ENCODE results near the gene SULT1C4. TPM values are rescaled to one million over a fixed set of nuclear protein-coding genes. Genes with fewer than 3 reads are reported as not detected.

The SULT1C4 gene
- total RNA-seq, 4 donors from 2014 or later, result 0.31 to 2.1 (median 1.2) TPM; not detected in 1

- H3K9me3 ChIP-seq, result no peaks in the 10 kb centered on the region
- H3K27me3 ChIP-seq, result no peaks in the 10 kb centered on the region
- no peak for TF ChIP-seq CTCF (IDR thresholded peaks at IDR 0.05)
- no peak for TF ChIP-seq POLR2A (IDR thresholded peaks at IDR 0.05)
- intact Hi-C loops (cut with DNase I), result no loop called here
- DNase-seq, result no peak
- H3K4me3 ChIP-seq, result no peak overlapping the region
- WGBS, 2 donors, result 43 to 57% methylated on average over 3 of the region's 3 CpGs
- no peaks in the 10 kb centered on the region for H3K36me3 ChIP-seq
- H3K4me1 ChIP-seq, result no peaks in the 10 kb centered on the region
- no peak overlapping the region for H3K27ac ChIP-seq
These were observed 30.0 kb upstream of the SULT1C4 start for GRCh38 chr2:108347786-108348185.

- intact Hi-C loops (cut with DNase I), result no loop called here
- no peak overlapping the region for H3K27ac ChIP-seq
- H3K27me3 ChIP-seq, result no peaks in the 10 kb centered on the region
- no peak for DNase-seq
- TF ChIP-seq POLR2A (IDR thresholded peaks at IDR 0.05) (no peak), CTCF (IDR thresholded peaks at IDR 0.05) (no peak)
- no peaks in the 10 kb centered on the region for H3K36me3 ChIP-seq
- 74 to 78% methylated on average over 4 to 5 of the region's 5 CpGs for WGBS, 2 donors
- H3K9me3 ChIP-seq, result no peaks in the 10 kb centered on the region
- H3K4me1 ChIP-seq, result no peaks in the 10 kb centered on the region
- no peak overlapping the region for H3K4me3 ChIP-seq
These were observed 28.8 kb upstream of the SULT1C4 start for GRCh38 chr2:108348816-108349570.

GRCh38 chr2:108349571-108349928 is 28.2 kb upstream of the SULT1C4 start:
- DNase-seq, result no peak
- no peaks in the 10 kb centered on the region for H3K27me3 ChIP-seq
- H3K27ac ChIP-seq, result no peak overlapping the region
- H3K4me3 ChIP-seq, result no peak overlapping the region
- H3K4me1 ChIP-seq, result no peaks in the 10 kb centered on the region
- 69 to 73% methylated on average over 2 of the region's 2 CpGs for WGBS, 2 donors
- TF ChIP-seq CTCF (IDR thresholded peaks at IDR 0.05), result no peak
- no peak for TF ChIP-seq POLR2A (IDR thresholded peaks at IDR 0.05)
- no peaks in the 10 kb centered on the region for H3K36me3 ChIP-seq
- intact Hi-C loops (cut with DNase I), result no loop called here
- H3K9me3 ChIP-seq, result no peaks in the 10 kb centered on the region

- TF ChIP-seq CTCF (IDR thresholded peaks at IDR 0.05) (no peak), POLR2A (IDR thresholded peaks at IDR 0.05) (no peak)
- Histone ChIP-seq H3K4me1 (no peaks in the 10 kb centered on the region), H3K36me3 (no peaks in the 10 kb centered on the region), H3K27me3 (no peaks in the 10 kb centered on the region), H3K9me3 (no peaks in the 10 kb centered on the region), H3K4me3 (no peak overlapping the region), H3K27ac (no peak overlapping the region)
- DNase-seq, result no peak
- intact Hi-C loops (cut with DNase I), result no loop called here
These were observed 25.9 kb upstream of the SULT1C4 start for GRCh38 chr2:108351889-108352288.

- intact Hi-C loops (cut with DNase I), result no loop called here
- no peak overlapping the region for H3K27ac ChIP-seq
- H3K4me1 ChIP-seq, result no peaks in the 10 kb centered on the region
- no peaks in the 10 kb centered on the region for H3K9me3 ChIP-seq
- 55 to 57% methylated on average over 5 of the region's 5 CpGs for WGBS, 2 donors
- H3K36me3 ChIP-seq, result no peaks in the 10 kb centered on the region
- no peaks in the 10 kb centered on the region for H3K27me3 ChIP-seq
- TF ChIP-seq CTCF (IDR thresholded peaks at IDR 0.05) (no peak), POLR2A (IDR thresholded peaks at IDR 0.05) (no peak)
- DNase-seq, result no peak
- H3K4me3 ChIP-seq, result no peak overlapping the region
These were observed 23.6 kb upstream of the SULT1C4 start for GRCh38 chr2:108354136-108354535.

All from esophagus squamous epithelium (tissue), 5 donors.